ENCODE data around the gene NXN. TPM values are rescaled to one million over a fixed set of nuclear protein-coding genes. Genes with fewer than 3 reads are reported as not detected.
A peak's percentile ranks its signal among the peaks of the same experiment; 100 is the strongest.

Gene NXN
- under 1 TPM; 0.68 to 0.97 TPM for total RNA-seq

DNA sequence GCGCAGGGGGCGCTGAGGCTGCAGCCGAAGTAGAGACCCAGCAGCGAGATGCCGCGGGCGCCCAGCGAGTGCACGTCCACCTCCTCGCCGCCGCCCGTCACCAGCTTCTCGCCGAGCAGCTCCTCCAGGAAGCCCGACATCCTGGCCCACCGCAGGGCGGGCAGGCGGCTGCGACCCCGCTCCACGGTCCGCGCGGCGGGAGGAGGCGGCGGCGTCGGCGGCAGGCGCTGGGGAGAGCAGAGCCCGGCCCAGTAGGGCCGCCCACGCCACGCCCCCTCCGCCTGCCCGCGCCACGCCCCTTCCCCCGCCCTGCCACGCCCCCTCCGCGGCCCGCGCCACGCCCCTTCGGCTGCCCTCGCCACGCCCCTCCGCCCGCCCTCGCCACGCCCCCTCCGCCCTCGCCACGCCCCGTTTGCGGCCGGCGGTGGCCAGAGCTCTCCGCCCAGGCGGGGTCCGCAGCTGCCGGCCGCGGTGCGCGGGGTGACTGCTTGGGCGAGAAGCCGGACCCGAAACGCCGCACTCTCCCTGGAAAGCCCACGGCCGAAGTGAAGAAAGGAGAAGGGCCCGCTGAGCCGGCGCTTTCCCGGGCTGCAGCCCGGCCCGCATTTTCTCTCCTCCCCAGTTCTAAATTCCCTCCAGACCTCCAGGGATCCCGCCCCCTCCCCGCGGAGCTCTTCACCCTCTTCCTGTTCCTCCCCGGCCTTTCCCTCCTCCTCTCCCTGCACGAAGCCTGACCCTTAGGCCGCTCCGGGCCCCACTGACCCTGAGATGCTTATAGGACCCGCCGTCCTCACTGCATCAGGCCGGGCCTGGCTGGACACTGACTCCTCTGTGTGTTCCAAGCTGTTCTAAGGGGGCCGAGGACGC lies at the start of gene NXN:
TSS of gene NXN (minus strand) at position 238 of the 867 bp plus-strand sequence.
- ChIA-PET CTCF (interaction anchor here (0.7 to 4.6 kb wide), 12 partner anchors 10 to 280 kb away, joined by 3 to 90 read pairs (median 10); partner anchors contain the start of genes GEMIN4, GLOD4, MRM3 and TIMM22), POLR2A (interaction anchor here (0.6 to 2.7 kb wide), 2 partner anchors 198 to 583 kb away, joined by 3 to 14 read pairs; partner anchors contain the start of genes GLOD4, MRM3 and PITPNA)
- peaks cover 31% of the 10 kb centered on the region for H3K27me3 Mint-ChIP-seq (ENCODE audit: low read depth)

DNA sequence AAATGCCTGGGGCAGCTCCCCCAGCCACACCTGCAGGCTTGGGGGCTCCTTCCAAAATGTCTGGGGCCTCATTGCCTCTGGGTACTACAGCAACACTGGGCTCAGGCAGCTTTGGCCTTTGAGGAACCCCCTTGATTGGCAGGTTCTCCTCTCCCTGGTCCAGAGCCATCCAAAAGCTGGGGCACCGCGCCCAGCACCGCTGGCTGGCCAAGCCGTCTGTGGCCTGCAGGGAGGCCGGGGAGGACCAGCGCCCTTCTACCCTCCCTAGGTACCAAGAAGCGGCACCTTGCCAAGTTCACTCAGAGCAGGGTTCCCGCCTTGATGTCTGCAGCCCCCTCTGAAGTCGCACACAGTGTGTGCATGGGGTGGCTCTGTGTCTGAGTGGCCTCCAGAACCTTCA lies 47.5 kb upstream of the NXN start:
- Mint-ChIP-seq H3K27ac (no peak overlapping the region), H3K4me1 (ENCODE audit: low read depth) (no peaks in the 10 kb centered on the region), H3K4me3 (no peak overlapping the region), H3K36me3 (ENCODE audit: low read depth) (peaks cover 4% of the 10 kb centered on the region), H3K9me3 (ENCODE audit: insufficient read depth) (no peaks in the 10 kb centered on the region), H3K27me3 (ENCODE audit: low read depth) (no peaks in the 10 kb centered on the region)
- ATAC-seq (no peak), DNase-seq (no peak)
- ChIA-PET CTCF (no interaction called here), POLR2A (interaction anchor here (0.6 kb wide), 1 partner anchor 240 kb away, joined by 3 read pairs; no protein-coding TSS in a partner anchor)

More for the DNA sequence above, at the start of gene NXN:
- peak; percentile 90 for DNase-seq
- Mint-ChIP-seq H3K4me1 (ENCODE audit: low read depth) (peaks cover 16% of the 10 kb centered on the region), H3K36me3 (ENCODE audit: low read depth) (no peaks in the 10 kb centered on the region), H3K4me3 (peak within 1 kb of the TSS; percentile 69), H3K9me3 (ENCODE audit: insufficient read depth) (no peaks in the 10 kb centered on the region), H3K27ac (no peak within 1 kb of the TSS)
- peak; percentile 89 for ATAC-seq

DNA sequence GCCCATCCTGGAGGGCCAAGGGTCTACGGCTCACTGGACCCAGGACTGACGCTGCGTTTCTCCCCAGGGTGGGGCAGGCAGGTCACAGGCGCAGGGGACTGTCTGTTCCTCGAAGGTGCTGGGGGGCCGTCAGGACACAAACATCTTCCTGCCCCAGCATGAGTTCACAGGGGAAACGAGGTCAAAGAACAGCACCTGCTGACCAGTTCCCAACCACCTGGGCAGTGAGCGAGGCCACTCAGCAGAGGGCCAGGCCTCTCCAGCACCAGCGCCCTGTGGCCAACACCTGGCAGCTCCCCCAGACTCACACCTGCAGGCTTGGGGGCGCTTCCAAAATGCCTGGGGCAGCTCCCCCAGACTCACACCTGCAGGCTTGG lies 47.0 kb upstream of the NXN start:
- ATAC-seq (no peak), DNase-seq (no peak)
- H3K4me1 Mint-ChIP-seq (ENCODE audit: low read depth): no peaks in the 10 kb centered on the region
- ChIA-PET CTCF (no interaction called here), POLR2A (interaction anchor here (0.6 kb wide), 1 partner anchor 241 kb away, joined by 3 read pairs; no protein-coding TSS in a partner anchor)
- no peaks in the 10 kb centered on the region for H3K27me3 Mint-ChIP-seq (ENCODE audit: low read depth)
- no peak overlapping the region for H3K4me3 Mint-ChIP-seq
- H3K36me3 Mint-ChIP-seq (ENCODE audit: low read depth): peaks cover 4% of the 10 kb centered on the region
- no peak overlapping the region for H3K27ac Mint-ChIP-seq
- H3K9me3 Mint-ChIP-seq (ENCODE audit: insufficient read depth): no peaks in the 10 kb centered on the region

DNA sequence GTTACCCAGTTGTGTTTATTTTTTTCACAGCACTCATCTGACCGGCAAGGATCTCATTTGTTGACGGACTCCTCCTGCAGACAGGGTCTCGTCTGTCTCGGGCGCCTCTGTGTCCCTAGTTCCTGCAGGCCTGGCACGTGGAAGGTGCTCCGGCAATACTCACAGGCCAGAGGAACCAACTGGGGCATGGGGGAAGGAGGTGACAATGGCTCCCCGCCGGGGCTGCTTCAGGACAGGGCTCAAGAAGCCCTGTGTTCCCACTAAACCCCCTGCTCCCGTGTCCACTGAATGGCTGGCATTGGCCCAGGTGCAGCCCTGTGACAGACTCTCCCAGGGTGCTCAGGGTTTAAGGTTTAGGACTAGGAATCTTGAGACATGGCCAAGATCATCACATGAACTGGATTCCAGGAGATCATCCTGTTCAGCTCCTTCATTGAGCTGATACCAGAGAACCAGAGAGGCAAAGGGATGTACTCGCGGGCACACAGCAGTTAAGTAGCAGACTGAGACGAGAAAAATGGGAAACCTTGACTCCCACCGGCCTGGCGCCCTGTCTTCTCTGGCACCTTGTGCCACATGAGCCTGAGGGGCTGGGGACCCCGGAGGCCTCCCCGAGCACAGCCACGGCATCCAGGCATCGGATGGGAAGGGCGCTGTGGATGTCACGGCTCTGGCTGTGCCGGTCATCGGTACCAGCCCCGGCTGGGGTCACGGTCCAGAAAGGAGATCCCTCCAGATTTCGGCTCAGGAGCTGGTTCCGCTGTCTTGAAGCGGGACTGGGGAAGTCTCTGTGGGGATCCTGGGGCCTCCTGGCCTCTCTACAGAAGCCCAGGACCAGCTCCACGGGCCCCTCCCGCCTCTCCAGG lies 46.4 kb upstream of the NXN start:
- Mint-ChIP-seq H3K4me3 (no peak overlapping the region), H3K36me3 (ENCODE audit: low read depth) (peaks cover 4% of the 10 kb centered on the region), H3K9me3 (ENCODE audit: insufficient read depth) (no peaks in the 10 kb centered on the region), H3K27me3 (ENCODE audit: low read depth) (no peaks in the 10 kb centered on the region), H3K4me1 (ENCODE audit: low read depth) (no peaks in the 10 kb centered on the region), H3K27ac (no peak overlapping the region)
- no peak for ATAC-seq
- CTCF ChIA-PET: no interaction called here
- DNase-seq: no peak
- POLR2A ChIA-PET: interaction anchor here (0.6 kb wide), 1 partner anchor 242 kb away, joined by 3 read pairs; no protein-coding TSS in a partner anchor

DNA sequence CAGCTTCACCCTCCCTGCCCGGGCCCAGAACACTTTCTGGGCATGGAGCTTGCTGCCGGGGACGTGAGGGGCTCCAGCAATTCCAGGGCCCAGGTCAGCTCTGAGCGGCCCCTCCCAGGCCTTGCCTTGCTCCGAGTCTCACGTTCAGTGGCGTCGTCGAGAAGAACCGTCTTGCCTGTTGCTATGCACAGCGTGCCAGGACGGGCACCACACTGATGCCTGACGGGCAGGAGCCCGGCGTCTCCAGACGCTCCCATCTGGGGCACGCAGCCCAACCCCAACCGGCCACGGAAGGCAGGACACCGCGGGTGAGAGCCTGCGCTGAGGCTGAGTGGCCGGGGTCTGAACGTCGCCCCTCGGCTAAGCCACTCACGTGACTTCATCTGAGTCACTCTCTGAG lies 44.5 kb upstream of the NXN start:
- ATAC-seq (no peak), DNase-seq (no peak)
- Mint-ChIP-seq H3K9me3 (ENCODE audit: insufficient read depth) (no peaks in the 10 kb centered on the region), H3K27me3 (ENCODE audit: low read depth) (no peaks in the 10 kb centered on the region), H3K4me3 (no peak overlapping the region), H3K4me1 (ENCODE audit: low read depth) (no peaks in the 10 kb centered on the region), H3K27ac (no peak overlapping the region), H3K36me3 (ENCODE audit: low read depth) (peaks cover 4% of the 10 kb centered on the region)
- CTCF ChIA-PET: no interaction called here
- POLR2A ChIA-PET: no interaction called here

DNA sequence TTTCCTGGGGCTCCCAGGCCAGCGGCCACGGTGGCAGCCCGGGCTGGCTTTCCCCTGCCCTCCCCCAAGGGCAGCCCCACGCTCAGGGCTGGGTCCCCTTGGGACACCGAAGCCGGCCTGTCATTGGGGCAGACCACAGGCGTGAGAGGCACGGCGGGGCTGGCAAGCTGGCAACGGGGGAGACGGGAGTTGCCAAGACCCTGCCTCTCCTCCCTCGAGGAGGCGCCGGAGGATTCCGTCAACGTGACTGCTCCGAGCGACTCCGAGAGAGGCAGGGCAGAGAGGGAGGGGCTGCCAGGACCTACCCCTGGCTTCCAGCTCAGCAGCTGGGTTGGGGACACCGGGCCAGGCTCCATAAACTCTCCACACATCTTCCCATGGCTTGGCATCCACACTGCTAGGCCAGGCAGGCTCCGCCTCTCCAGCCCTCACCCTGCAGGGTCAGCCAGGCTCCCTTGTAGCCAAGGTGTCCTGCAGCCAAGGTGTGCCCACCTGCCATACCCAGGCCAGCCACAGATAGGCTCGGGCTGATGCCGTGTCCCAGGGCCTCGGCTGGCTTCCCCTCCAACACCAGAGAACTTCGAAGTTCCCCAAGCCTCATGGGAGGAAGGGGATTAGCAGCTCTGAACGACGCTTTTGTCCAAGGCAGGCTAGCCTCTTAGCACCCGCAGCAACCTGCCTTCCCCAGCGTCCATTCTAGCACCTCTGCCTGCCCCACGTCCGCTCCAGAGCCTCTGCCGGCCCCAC lies 42.9 kb upstream of the NXN start:
- H3K27ac Mint-ChIP-seq: no peak overlapping the region
- CTCF ChIA-PET: no interaction called here
- no peak overlapping the region for H3K4me3 Mint-ChIP-seq

DNA sequence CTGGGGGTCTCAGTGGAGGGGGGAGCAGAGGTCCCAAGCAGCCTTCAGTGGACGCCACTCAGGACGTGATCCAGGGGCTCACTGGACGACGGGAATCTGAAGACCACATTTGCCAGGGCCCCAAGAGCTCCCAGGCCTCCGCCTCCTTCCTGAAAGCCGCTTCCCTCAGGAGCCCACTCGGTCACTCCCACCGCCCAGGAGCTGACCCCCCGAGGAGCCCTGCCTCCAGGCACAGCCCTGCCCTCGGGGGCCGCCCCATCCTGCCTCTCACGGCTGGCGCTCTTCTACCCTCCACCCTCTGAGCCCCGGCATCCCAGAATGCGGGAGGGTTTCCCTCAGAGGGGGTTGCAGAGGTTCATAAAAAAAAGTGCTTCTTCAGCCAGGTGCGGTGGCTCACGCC lies 41.6 kb upstream of the NXN start:
- ATAC-seq (no peak), DNase-seq (no peak)
- H3K4me1 Mint-ChIP-seq (ENCODE audit: low read depth): no peaks in the 10 kb centered on the region
- no peak overlapping the region for H3K27ac Mint-ChIP-seq
- no peaks in the 10 kb centered on the region for H3K9me3 Mint-ChIP-seq (ENCODE audit: insufficient read depth)
- POLR2A ChIA-PET: no interaction called here
- H3K36me3 Mint-ChIP-seq (ENCODE audit: low read depth): peaks cover 4% of the 10 kb centered on the region
- H3K27me3 Mint-ChIP-seq (ENCODE audit: low read depth): no peaks in the 10 kb centered on the region
- H3K4me3 Mint-ChIP-seq: no peak overlapping the region
- CTCF ChIA-PET: no interaction called here

More for the DNA sequence above, 42.9 kb upstream of the NXN start:
- POLR2A ChIA-PET: no interaction called here
- H3K36me3 Mint-ChIP-seq (ENCODE audit: low read depth): peaks cover 4% of the 10 kb centered on the region
- no peak for ATAC-seq
- H3K9me3 Mint-ChIP-seq (ENCODE audit: insufficient read depth): no peaks in the 10 kb centered on the region
- no peaks in the 10 kb centered on the region for H3K4me1 Mint-ChIP-seq (ENCODE audit: low read depth)
- H3K27me3 Mint-ChIP-seq (ENCODE audit: low read depth): no peaks in the 10 kb centered on the region
- DNase-seq: no peak

DNA sequence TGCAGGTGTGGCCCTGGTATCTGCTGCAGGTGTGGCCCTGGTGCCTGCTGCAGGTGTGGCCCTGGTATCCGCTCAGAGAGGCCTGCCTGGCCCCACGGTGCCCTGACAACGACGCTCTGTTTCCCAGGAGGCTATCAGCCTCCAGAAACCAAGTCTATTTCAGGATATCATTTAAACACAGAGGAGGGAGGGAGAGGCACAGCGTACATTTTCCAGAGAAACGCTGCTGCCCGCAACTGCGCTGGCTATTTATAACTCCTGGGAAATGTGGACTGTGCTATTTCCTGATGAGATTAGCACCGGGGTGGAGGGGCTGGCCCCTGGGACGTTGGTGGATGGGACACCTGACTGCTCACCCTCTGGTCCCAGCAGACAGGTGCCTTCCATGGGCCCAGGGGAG lies 39.9 kb upstream of the NXN start:
- DNase-seq: no peak
- no peaks in the 10 kb centered on the region for H3K36me3 Mint-ChIP-seq (ENCODE audit: low read depth)
- H3K27me3 Mint-ChIP-seq (ENCODE audit: low read depth): no peaks in the 10 kb centered on the region
- peak overlapping the region; percentile 42 for H3K27ac Mint-ChIP-seq
- no peaks in the 10 kb centered on the region for H3K4me1 Mint-ChIP-seq (ENCODE audit: low read depth)
- no peak for ATAC-seq
- H3K9me3 Mint-ChIP-seq (ENCODE audit: insufficient read depth): no peaks in the 10 kb centered on the region
- POLR2A ChIA-PET: no interaction called here
- CTCF ChIA-PET: no interaction called here
- H3K4me3 Mint-ChIP-seq: no peak overlapping the region

DNA sequence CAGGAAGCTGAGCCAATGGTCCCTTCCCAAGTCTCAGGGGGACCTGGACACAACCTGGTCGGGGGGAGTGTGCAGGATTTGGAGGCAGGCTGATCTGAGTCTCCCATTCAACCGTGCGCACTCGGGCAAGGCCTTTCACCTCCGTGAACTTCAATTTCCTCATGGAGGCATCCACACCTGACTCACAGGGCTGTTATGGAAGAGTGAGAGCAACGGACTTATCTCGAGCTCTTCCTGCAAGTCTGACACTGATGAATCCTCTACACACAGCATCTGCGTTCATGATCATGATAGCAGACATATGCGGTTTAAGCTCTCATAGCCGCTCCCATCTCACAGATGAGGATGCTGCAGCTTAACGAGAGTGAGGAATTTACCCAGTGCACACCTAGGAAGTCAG lies 39.0 kb upstream of the NXN start:
- Mint-ChIP-seq H3K36me3 (ENCODE audit: low read depth) (no peaks in the 10 kb centered on the region), H3K27ac (no peak overlapping the region), H3K4me3 (no peak overlapping the region), H3K27me3 (ENCODE audit: low read depth) (no peaks in the 10 kb centered on the region), H3K4me1 (ENCODE audit: low read depth) (no peaks in the 10 kb centered on the region), H3K9me3 (ENCODE audit: insufficient read depth) (no peaks in the 10 kb centered on the region)
- ATAC-seq (no peak), DNase-seq (no peak)
- ChIA-PET POLR2A (interaction anchor here (0.6 kb wide), 1 partner anchor 487 kb away, joined by 7 read pairs; no protein-coding TSS in a partner anchor), CTCF (no interaction called here)

DNA sequence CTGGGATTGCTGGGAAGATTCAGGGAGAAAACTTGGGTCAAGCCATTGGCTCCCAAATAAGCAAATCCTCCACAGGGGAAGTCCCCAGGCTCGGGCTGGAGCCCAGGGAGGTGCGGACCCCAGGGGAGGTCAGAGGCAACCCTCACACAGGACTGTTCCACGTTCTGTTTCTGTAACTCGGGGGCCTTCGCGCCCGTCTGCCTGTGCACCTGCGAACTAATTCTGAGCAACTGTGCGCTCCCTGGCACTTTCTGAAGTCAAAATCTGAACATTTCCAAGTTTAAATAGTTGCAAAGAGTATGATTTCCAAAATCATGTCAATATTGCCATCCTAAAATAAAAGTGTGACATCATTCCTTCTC lies 34.1 kb upstream of the NXN start:
- no peak for DNase-seq
- Mint-ChIP-seq H3K36me3 (ENCODE audit: low read depth) (peaks cover 2% of the 10 kb centered on the region), H3K27me3 (ENCODE audit: low read depth) (no peaks in the 10 kb centered on the region), H3K4me1 (ENCODE audit: low read depth) (no peaks in the 10 kb centered on the region), H3K4me3 (no peak overlapping the region), H3K9me3 (ENCODE audit: insufficient read depth) (no peaks in the 10 kb centered on the region), H3K27ac (no peak overlapping the region)
- POLR2A ChIA-PET: no interaction called here
- CTCF ChIA-PET: no interaction called here
- no peak for ATAC-seq

DNA sequence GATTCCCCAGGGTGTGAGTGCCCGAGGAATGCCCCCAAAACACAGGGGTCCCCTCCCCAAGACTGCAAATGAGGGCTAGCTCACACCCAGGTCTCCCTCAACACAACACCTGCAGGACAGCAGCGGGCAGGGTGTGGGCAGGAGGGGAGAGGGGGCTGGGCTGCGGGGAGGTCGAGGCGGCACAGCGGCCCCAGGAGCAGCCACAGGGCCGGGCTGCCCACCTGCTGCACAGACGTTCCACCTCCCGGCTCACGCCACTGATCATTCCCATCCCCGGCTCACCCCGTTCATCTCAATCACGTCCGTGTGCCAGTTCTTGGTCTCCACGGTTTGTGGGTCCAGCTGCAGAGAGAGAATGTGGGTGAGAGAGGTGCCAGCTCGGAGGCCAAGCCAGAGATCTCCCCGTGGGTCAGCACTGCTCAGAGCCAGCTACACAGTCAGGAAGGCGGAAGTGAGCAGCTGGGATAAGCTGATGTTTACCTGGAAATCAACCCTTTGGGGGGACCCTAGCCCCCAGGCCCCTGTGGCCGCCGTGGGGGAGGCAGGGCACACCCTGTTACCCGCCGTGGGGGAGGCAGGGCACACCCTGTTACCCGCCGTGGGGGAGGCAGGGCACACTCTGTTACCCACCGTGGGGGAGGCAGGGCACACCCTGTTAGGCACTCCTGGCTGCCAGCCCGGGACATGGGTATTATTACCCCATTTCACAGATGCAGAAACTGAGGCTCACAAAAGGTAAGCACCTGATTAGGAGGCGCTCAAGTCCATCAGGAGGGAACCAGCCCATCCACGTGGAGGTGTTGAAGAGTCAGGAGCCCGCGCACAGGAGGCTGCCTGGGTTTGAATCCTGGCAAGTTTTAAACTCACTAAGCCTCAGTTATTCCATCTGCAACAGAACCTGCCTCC lies 33.5 kb upstream of the NXN start:
- ChIA-PET CTCF (no interaction called here), POLR2A (no interaction called here)
- Mint-ChIP-seq H3K9me3 (ENCODE audit: insufficient read depth) (no peaks in the 10 kb centered on the region), H3K4me3 (no peak overlapping the region), H3K27ac (no peak overlapping the region), H3K4me1 (ENCODE audit: low read depth) (no peaks in the 10 kb centered on the region), H3K36me3 (ENCODE audit: low read depth) (peaks cover 2% of the 10 kb centered on the region), H3K27me3 (ENCODE audit: low read depth) (no peaks in the 10 kb centered on the region)
- ATAC-seq (no peak), DNase-seq (no peak)
